Tibial nerve (tissue), 4 donors: Measurements from ENCODE around the gene SHC4. TPM values are rescaled to one million over a fixed set of nuclear protein-coding genes. Genes with fewer than 3 reads are reported as not detected.

Experiments
- DNase-seq, 2 donors: peaks; one replicate each; pipeline ENCODE4 v3.0.0-alpha.2; 2019; ENCODE audit warnings: low spot score in 2 of 2
- H3K27ac ChIP-seq, 4 donors: fragments of 200-600 bp; sonication (generic) in 3 of 4; one replicate each; pipeline ENCODE4 v1.5.1; 2017 to 2019; ENCODE audit warnings: mild to moderate bottlenecking in 1 of 4
- H3K27me3 ChIP-seq, 2 donors: fragments of 200-600 bp; sonication (generic) in 1 of 2; one replicate each; pipeline versions ENCODE4 v1.5.1 to v1.6.0; 2017 to 2019
- H3K36me3 ChIP-seq, 3 donors: fragments of 200-600 bp; sonication (generic); one replicate each; pipeline ENCODE4 v1.5.1; 2018 to 2019
- H3K4me1 ChIP-seq, 4 donors: fragments of 200-600 bp; sonication (generic) in 3 of 4; one replicate each; pipeline ENCODE4 v1.5.1; 2017 to 2019
- H3K4me3 ChIP-seq, 4 donors: fragments of 200-600 bp; sonication (generic) in 3 of 4; one replicate each; pipeline ENCODE4 v1.5.1; 2017 to 2019; ENCODE audit warnings: mild to moderate bottlenecking in 1 of 4, moderate library complexity in 1 of 4
- H3K9me3 ChIP-seq, 4 donors: fragments of 200-600 bp; sonication (generic) in 3 of 4; one replicate each; pipeline ENCODE4 v1.5.1; 2017 to 2019
- EP300 ChIP-seq, 2 donors: sonication (generic); formaldehyde crosslinking; IDR thresholded peaks; one replicate each; pipeline ENCODE4 v1.6.1; 2017; ENCODE audit warnings: antibody characterized with exemption in 2 of 2, mild to moderate bottlenecking in 1 of 2
- POLR2A ChIP-seq, 2 donors: fragments of 450-650 bp; IDR thresholded peaks; one replicate each; pipeline ENCODE4 v1.6.1; 2017; ENCODE audit warnings: antibody characterized with exemption in 2 of 2, mild to moderate bottlenecking in 2 of 2, moderate library complexity in 2 of 2
- WGBS, 2 donors: methylation state at CpG; one replicate each; pipeline ENCODE4 v1.1.5; 2018; 5-methylcytosine and 5-hydroxymethylcytosine counted together
- total RNA-seq, 4 donors: library from RNA; depleted of rRNA; stranded (reverse); fragments of >200 nt; gene quantifications; one replicate each; pipeline ENCODE4 v1.1.0, GENCODE V29; 2016
- TF ChIP-seq, protein P1 (sequence below), 5 experiments: fragments of 200-600 bp in 3 of 5; fragments of 450-650 bp in 2 of 5; sonication (generic) in 3 of 5; IDR thresholded peaks; one replicate each; pipeline ENCODE4 v1.5.1; 2016 to 2019; ENCODE audit warnings: antibody characterized with exemption in 5 of 5, mild to moderate bottlenecking in 3 of 5, moderate library complexity in 2 of 5

Gene SHC4, protein sequence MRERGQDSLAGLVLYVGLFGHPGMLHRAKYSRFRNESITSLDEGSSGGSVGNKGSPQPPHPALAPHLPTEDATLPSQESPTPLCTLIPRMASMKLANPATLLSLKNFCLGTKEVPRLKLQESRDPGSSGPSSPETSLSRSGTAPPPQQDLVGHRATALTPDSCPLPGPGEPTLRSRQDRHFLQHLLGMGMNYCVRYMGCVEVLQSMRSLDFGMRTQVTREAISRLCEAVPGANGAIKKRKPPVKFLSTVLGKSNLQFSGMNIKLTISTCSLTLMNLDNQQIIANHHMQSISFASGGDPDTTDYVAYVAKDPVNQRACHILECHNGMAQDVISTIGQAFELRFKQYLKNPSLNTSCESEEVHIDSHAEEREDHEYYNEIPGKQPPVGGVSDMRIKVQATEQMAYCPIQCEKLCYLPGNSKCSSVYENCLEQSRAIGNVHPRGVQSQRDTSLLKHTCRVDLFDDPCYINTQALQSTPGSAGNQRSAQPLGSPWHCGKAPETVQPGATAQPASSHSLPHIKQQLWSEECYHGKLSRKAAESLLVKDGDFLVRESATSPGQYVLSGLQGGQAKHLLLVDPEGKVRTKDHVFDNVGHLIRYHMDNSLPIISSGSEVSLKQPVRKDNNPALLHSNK
- total RNA-seq, result 10 to 100 TPM; 36.9 to 71.7 (median 47.5) TPM

DNA sequence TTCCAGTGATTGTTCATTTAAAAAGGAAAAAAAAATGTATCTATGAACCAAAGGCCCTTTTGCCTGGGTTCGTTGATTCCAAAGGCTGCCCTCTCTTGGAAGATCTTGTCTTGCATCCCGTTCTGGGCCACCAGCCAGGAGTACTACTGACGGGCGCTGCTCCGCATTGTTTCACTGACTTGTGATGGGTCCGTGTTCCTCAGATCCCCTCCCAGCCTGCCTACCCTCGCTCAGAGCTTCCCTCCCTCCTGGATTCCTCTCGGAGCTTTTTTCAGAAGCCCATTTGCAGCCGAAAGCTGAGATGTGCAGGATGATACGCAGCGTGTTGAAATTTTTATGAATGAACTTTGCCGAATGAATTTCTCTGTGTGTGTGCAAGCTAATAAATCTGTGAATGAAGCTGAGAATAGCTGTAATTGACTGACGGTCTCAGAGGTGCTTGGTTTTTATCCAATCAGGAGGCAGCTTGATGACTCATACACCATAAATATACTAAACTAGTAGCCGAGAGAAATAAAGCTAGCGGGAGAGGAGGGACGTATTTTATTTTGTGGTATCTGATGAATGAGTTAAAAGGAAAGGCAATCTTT, at the start of gene SHC4:
Gene SHC4 (minus strand): TSS at position 396 of the 590 bp plus-strand sequence. CDS start 904 bp downstream, outside the sequence.
- H3K9me3 ChIP-seq, result no peaks in the 10 kb centered on the region
- WGBS, 2 donors, result 0 to 1% methylated on average over 16 of the region's 16 CpGs
- H3K4me1 ChIP-seq, result peaks cover 0 to 16% (median 1%) of the 10 kb centered on the region in 4 donors
- peak within 1 kb of the TSS; percentile 53 to 68 (median 59) for H3K4me3 ChIP-seq
- H3K27ac ChIP-seq, result peak within 1 kb of the TSS; percentile 69 to 89 (median 76)
- TF ChIP-seq, protein P1, sequence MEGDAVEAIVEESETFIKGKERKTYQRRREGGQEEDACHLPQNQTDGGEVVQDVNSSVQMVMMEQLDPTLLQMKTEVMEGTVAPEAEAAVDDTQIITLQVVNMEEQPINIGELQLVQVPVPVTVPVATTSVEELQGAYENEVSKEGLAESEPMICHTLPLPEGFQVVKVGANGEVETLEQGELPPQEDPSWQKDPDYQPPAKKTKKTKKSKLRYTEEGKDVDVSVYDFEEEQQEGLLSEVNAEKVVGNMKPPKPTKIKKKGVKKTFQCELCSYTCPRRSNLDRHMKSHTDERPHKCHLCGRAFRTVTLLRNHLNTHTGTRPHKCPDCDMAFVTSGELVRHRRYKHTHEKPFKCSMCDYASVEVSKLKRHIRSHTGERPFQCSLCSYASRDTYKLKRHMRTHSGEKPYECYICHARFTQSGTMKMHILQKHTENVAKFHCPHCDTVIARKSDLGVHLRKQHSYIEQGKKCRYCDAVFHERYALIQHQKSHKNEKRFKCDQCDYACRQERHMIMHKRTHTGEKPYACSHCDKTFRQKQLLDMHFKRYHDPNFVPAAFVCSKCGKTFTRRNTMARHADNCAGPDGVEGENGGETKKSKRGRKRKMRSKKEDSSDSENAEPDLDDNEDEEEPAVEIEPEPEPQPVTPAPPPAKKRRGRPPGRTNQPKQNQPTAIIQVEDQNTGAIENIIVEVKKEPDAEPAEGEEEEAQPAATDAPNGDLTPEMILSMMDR (IDR thresholded peaks at IDR 0.05), result peak in 4 of 5 experiments; percentile 19 to 43 (median 30)
- TF ChIP-seq POLR2A (IDR thresholded peaks at IDR 0.05) (no peak), EP300 (IDR thresholded peaks at IDR 0.05) (peak in 1 of 2 donors; percentile 66)
- no peaks in the 10 kb centered on the region for H3K36me3 ChIP-seq
- H3K27me3 ChIP-seq, result no peaks in the 10 kb centered on the region
- peak; percentile 70 to 74 for DNase-seq

DNA sequence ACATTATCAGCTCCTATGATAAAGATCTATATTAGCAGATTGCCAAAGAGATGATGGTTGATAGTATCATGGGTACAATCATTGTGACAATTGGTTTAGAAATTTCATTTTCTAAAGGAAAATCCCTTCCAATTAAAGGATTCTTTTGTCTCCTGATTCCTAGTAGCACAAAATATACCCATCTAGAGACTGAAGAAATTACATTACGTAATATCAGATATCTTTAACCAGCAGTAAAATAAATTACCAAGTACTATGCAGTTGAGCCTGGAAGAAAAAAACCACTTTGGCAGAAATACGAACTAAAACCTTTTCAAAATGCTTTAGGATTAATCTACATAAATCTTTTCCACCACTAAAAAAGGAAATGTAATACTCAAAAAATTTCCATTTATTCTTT, 35.6 kb upstream of the SHC4 start:
- H3K27me3 ChIP-seq, result no peaks in the 10 kb centered on the region
- WGBS, 2 donors, result 85% methylated on average over 2 of the region's 2 CpGs
- H3K27ac ChIP-seq, result no peak overlapping the region
- TF ChIP-seq EP300 (IDR thresholded peaks at IDR 0.05) (no peak), POLR2A (IDR thresholded peaks at IDR 0.05) (no peak)
- TF ChIP-seq, protein P1 (IDR thresholded peaks at IDR 0.05), result no peak
- H3K4me3 ChIP-seq, result no peak overlapping the region
- no peaks in the 10 kb centered on the region for H3K4me1 ChIP-seq
- DNase-seq, result no peak
- H3K36me3 ChIP-seq, result peaks cover 3 to 77% (median 7%) of the 10 kb centered on the region in 3 donors
- H3K9me3 ChIP-seq, result peaks cover 0 to 4% (median 0%) of the 10 kb centered on the region in 4 donors

DNA sequence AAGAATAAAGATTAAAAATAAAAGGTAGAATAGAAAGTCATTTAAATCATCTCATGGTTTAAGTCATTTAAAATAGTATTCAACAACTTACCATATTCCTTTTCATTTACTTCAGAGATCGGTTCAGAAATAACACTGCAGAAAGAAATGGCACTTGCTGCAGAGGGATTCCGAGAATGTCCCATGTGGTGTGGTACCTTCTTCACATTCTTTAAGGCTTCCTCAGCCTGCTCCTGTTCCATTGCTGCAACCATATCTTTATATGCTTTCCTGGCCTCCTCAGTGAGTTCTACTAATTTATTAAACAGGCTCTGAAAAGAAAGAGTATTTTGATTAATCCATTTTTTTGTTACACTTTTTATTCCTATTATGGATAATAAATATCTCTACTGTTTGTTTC, 32.6 kb upstream of the SHC4 start:
- no peak for TF ChIP-seq EP300 (IDR thresholded peaks at IDR 0.05)
- no peak for TF ChIP-seq POLR2A (IDR thresholded peaks at IDR 0.05)
- TF ChIP-seq, protein P1 (IDR thresholded peaks at IDR 0.05), result no peak
- peaks cover 3 to 96% (median 13%) of the 10 kb centered on the region in 3 donors for H3K36me3 ChIP-seq
- 83 to 88% methylated on average over 2 of the region's 2 CpGs for WGBS, 2 donors

DNA sequence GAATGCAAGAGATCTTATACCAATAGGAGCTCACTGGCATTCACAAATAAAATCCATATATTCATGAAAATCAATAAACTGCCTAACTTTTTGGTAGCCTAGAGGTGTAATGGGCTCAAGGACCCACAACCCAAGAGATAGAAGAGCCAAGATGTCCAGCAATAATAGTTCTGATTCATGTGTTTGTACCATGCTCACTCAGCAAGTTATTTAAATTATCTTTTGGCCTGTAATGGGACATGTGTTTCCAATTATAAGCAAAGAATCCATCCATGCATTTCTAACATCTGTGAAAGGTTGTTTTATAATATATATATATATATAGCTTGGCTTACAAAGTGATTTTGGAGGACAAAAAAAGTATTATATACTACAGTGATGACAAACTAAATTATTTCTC, 29.7 kb upstream of the SHC4 start:
- Histone ChIP-seq H3K4me1 (peaks cover 0 to 17% (median 0%) of the 10 kb centered on the region in 4 donors), H3K36me3 (peaks cover 0 to 88% (median 6%) of the 10 kb centered on the region in 3 donors), H3K4me3 (no peak overlapping the region), H3K27ac (no peak overlapping the region), H3K9me3 (no peaks in the 10 kb centered on the region), H3K27me3 (no peaks in the 10 kb centered on the region)
- TF ChIP-seq POLR2A (IDR thresholded peaks at IDR 0.05), result no peak
- TF ChIP-seq EP300 (IDR thresholded peaks at IDR 0.05), result no peak
- TF ChIP-seq, protein P1 (IDR thresholded peaks at IDR 0.05), result no peak
- DNase-seq, result no peak

More for the DNA sequence above, 32.6 kb upstream of the SHC4 start:
- no peak for DNase-seq
- H3K27ac ChIP-seq, result no peak overlapping the region
- no peak overlapping the region for H3K4me3 ChIP-seq
- no peaks in the 10 kb centered on the region for H3K4me1 ChIP-seq
- H3K9me3 ChIP-seq, result no peaks in the 10 kb centered on the region
- H3K27me3 ChIP-seq, result no peaks in the 10 kb centered on the region
